ENCODE results near the gene OSER1. TPM values are rescaled to one million over a fixed set of nuclear protein-coding genes. Genes with fewer than 3 reads are reported as not detected.

The OSER1 gene
- total RNA-seq, 1 experiment from 2014 or later = 35.7 TPM

- no peak overlapping the region for H4K5ac ChIP-seq (ENCODE audit: insufficient read length, low read depth, low read length)
- no peaks in the 10 kb centered on the region for H3K9me3 ChIP-seq (ENCODE audit: control insufficient read depth, low read depth, low read length)
- H3K9me3 Mint-ChIP-seq = peaks cover 0 to 6% of the 10 kb centered on the region in 2 experiments; a peak in 2 of 5 replicates
- no peaks in the 10 kb centered on the region for H3K79me2 ChIP-seq (ENCODE audit: insufficient read depth, low read length)
- no CpG with 5 or more reads among the region's 14 CpGs for WGBS (ENCODE audit: extremely low coverage, insufficient read length, low lambda C conversion rate)
- DNase-seq = no peak
- no peak for TF ChIP-seq CTCF (conservative IDR thresholded peaks at IDR 0.05)
- no peak overlapping the region for H3K4me3 Mint-ChIP-seq
- no peak overlapping the region for H3K4me2 ChIP-seq (ENCODE audit: insufficient read depth, insufficient read length, low read length)
- no peak overlapping the region for H2BK120ac ChIP-seq (ENCODE audit: low read depth, low read length, poor library complexity, severe bottlenecking)
- no peak overlapping the region for H3K56ac ChIP-seq (ENCODE audit: insufficient read length, low read depth, low read length)
- no peak overlapping the region for H3K18ac ChIP-seq (ENCODE audit: insufficient read length, low read depth, low read length)
- no peaks in the 10 kb centered on the region; the same call in 1 of the 2 replicates for H3K27me3 Mint-ChIP-seq (ENCODE audit: low read depth)
- no peak overlapping the region for H3K14ac ChIP-seq (ENCODE audit: insufficient read depth, low read length)
- no peak overlapping the region for H3K27ac ChIP-seq (ENCODE audit: insufficient read length, low read depth, low read length)
- no peaks in the 10 kb centered on the region for H3K23me2 ChIP-seq (ENCODE audit: insufficient read length, low read depth, low read length, poor library complexity, severe bottlenecking)
- no peak overlapping the region for H2AFZ ChIP-seq (ENCODE audit: low read length)
- no peak overlapping the region for H2BK15ac ChIP-seq (ENCODE audit: low read depth, low read length)
- H3K4ac ChIP-seq (ENCODE audit: low read depth, low read length) = no peak overlapping the region
- 0 out of 2 replicates have a peak, but pooled peaks cover 4% of the 10 kb centered on the region for H3K4me1 ChIP-seq (ENCODE audit: insufficient read depth, low read length)
- no peak overlapping the region for H2AK5ac ChIP-seq (ENCODE audit: insufficient read length, low read length)
- H3K27ac Mint-ChIP-seq = peak overlapping the region in 2 of 3 experiments; percentile 25 to 80; a peak in 2 of 7 replicates
- peaks cover 12 to 21% of the 10 kb centered on the region in 2 experiments for H3K4me1 Mint-ChIP-seq
- H4K20me1 ChIP-seq (ENCODE audit: control insufficient read depth, insufficient read depth, insufficient read length) = no peaks in the 10 kb centered on the region
- H3K23ac ChIP-seq (ENCODE audit: insufficient read length, low read depth, low read length) = no peak overlapping the region
- no peaks in the 10 kb centered on the region for H3K27me3 ChIP-seq (ENCODE audit: insufficient read depth, low read length)
- no peak overlapping the region for H4K91ac ChIP-seq (ENCODE audit: insufficient read length, low read depth, low read length)
- H3K36me3 Mint-ChIP-seq (ENCODE audit: insufficient read depth in 1 of 3, low read depth in 3 of 3) = peaks cover 0 to 7% (median 0%) of the 10 kb centered on the region in 3 experiments; a peak in 1 of 7 replicates
- H3K79me1 ChIP-seq (ENCODE audit: insufficient read depth, low read depth, low read length, poor library complexity, severe bottlenecking) = no peaks in the 10 kb centered on the region
- no peak overlapping the region for H2BK12ac ChIP-seq (ENCODE audit: insufficient read length, low read depth, low read length)
- H3T11ph ChIP-seq (ENCODE audit: low read length) = no peak overlapping the region
- H3K9ac ChIP-seq (ENCODE audit: extremely low read depth, insufficient read length, low read length) = no peak overlapping the region
- H4K8ac ChIP-seq (replicated peaks; ENCODE audit: insufficient read length, low read depth, low read length) = no peak overlapping the region
- no peak overlapping the region for H2BK20ac ChIP-seq (ENCODE audit: low read depth, low read length, poor library complexity, severe bottlenecking)
- H2BK5ac ChIP-seq (ENCODE audit: insufficient read length, low read length) = no peak overlapping the region
These were observed 24.2 kb upstream of the OSER1 start for GRCh38 chr20:44234566-44235317.
